GM18505 (cell line): ENCODE results near the gene NLRC5.
"Not testable (repeated sequence)": the region's sequence is repeated elsewhere in the genome, so short reads cannot be mapped to it uniquely, and the experiment has no call there.

ENCODE experiments used
- ATAC-seq: cut with Tn5 transposase; IDR thresholded peaks from one replicate; pipeline ENCODE4 v1.9.1; 2021; ENCODE audit not compliant: unreplicated experiment
- POLR2A ChIP-seq: IDR thresholded peaks from 4 replicates; pipeline ENCODE4 v1.6.1; 2011; ENCODE audit warnings: borderline replicate concordance; ENCODE audit not compliant: insufficient read depth, insufficient read length; ENCODE audit errors: extremely low read depth

Gene NLRC5

DNA sequence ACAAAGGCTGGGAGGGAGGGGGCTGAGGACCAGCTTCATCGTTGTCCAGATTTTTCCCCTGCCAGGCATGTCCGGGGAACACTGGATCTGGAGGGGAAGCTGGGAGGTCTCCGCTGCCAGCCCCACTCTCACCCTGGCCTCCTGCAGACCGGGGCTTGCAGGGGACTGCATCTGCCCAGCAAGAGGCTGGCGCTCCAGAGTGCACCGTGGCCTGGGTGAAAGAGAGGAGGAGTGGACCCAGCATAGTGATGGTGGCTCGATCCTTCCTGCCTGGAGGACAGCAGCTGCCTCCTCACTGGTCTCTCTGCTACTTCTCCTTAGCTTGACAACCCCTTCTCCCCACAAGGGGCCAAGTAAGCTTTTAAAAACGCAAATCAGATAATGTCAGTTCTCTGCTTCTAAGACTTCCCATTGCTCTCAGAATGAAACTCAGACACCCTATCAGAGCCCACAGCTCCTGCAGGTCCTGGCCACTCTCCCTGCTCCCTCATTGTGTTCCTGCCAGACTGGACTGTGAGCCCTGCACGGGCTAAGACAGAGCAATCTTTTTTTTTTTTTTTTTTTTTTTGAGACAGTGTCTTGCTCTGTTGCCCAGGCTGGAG is 118.1 kb downstream of the NLRC5 start:
- ATAC-seq: no peak

GRCh38 chr16:57108432-57108831 is 119.1 kb downstream of the NLRC5 start:
- no peak for ATAC-seq
- no peak for TF ChIP-seq POLR2A

More for the DNA sequence above, 118.1 kb downstream of the NLRC5 start:
- no peak for TF ChIP-seq POLR2A

- ATAC-seq: not testable (repeated sequence)
These were observed 120.1 kb downstream of the NLRC5 start for GRCh38 chr16:57109259-57110105.

DNA sequence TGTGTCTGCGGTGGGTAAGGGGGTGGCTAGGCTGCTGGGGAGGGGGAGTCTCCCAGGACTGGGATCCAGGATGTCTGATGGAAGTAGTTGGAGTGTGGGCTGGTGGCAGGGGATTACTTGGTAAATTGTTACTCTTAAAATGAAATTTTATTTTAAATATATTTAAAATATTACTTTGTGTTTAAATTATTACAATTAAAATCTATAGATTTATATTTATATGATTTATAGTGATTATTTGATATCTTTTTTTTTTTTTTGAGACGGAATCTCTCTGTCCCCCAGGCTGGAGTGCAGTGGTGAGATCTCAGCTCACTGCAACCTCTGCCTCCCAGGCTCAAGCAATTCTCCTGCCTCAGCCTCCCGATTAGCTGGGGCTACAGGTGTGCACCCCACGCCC is 121.6 kb downstream of the NLRC5 start:
- TF ChIP-seq POLR2A: no peak
- no peak for ATAC-seq

GRCh38 chr16:57111420-57111819 is 122.1 kb downstream of the NLRC5 start:
- no peak for ATAC-seq

DNA sequence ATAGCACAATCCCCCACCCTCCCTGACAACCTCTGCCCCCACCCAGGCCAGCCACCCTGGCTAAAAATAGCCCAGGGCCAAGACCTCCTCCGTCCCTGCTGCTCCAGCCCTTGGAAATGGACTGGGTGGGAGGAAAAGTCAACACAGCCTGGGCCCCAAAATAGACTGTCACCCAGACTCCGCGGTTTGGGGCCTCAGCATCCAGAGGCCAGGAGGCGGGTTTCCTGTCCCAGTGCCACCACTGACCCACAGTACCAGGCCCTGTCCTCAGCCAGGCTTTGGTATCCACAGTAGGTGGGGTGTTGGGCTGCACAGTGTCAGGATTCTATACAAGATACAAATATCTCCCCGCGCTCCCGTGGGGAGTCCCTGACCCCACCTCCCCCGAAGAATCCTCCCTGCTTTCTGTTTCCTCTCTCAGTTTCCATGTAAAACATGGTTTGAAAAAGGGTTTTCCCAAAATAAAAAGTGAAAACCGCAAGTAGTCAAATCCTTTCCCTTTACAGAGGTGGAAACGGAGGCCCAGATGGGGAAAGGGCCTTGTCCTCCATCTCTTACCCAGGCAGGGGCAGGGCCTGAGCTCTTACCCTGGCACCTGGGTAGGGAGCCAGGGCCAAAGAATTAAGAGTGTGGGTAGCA is 123.2 kb downstream of the NLRC5 start:
- no peak for TF ChIP-seq POLR2A
- ATAC-seq: no peak

More at GRCh38 chr16:57111420-57111819, 122.1 kb downstream of the NLRC5 start:
- no peak for TF ChIP-seq POLR2A

DNA sequence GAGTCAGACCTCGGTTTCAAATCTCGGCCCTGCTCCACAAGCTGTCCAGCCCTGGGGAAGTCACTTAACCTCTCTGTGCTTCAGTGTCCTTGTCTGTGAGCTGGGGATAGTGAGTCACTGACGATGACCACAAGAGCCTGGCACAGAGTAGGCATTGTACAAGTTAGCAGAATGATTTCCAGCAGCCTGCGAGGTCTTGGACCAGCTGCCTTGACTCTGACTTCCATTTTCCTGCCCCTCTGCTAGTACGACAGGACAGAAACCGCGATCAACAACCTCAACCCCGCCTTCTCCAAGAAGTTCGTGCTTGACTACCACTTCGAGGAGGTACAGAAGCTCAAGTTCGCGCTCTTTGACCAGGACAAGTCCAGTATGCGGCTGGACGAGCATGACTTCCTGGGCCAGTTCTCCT is 123.7 kb downstream of the NLRC5 start:
- no peak for ATAC-seq
- no peak for TF ChIP-seq POLR2A

DNA sequence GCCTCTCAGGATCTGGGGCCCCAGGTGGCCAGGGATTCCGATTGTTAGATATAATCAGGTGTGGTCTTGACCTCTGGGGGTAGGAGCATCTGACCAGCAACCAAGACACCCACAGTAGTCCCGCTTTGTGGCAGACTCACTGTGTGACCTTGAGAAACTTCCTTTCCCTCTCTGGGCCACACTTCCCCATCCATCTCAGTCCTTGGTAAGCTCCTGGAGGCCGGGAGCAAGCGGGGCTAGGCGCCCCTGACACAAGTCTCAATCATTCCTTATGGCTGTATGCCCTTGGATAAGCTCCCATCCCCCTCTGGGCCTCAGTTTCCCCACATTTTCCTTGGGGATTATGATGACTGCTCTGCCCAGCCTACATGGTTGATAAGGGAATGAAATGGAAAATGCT is 124.3 kb downstream of the NLRC5 start:
- no peak for TF ChIP-seq POLR2A
- no peak for ATAC-seq

- no peak for TF ChIP-seq POLR2A
- ATAC-seq: no peak
These were observed 125.8 kb downstream of the NLRC5 start for GRCh38 chr16:57115168-57115513.

DNA sequence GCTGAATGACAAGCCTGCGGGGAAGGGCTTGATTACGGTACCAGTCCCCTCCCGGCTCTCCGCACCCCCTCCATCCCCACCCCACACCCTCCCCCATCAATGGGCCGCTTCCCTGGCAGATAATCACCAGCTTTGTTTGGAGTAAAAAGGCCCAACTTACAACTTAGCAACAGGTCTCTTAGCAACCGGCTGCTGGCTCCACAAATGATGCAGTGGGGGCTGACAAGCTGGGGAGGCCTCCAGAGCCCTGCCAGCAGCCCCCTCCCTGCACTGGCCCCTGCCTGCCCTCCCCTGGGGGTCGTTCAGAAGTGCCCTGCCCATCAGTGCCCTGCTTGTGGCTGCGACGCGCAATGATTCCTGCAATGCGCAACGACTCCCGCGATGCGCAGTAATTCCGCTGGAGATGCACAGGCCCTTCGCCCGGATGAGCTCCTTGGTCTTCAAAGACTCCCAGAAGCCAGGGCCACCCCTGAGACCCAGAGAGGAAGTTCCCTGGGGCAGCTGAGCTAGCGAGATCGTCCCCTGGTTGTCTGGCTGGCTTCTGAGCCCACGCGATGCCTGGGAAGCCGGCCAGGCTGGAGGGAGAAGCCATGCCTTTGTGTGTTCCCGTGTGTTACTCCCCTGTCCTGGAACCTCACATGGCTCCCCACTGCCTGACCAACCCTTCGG is 126.3 kb downstream of the NLRC5 start:
- no peak for TF ChIP-seq POLR2A
- no peak for ATAC-seq

DNA sequence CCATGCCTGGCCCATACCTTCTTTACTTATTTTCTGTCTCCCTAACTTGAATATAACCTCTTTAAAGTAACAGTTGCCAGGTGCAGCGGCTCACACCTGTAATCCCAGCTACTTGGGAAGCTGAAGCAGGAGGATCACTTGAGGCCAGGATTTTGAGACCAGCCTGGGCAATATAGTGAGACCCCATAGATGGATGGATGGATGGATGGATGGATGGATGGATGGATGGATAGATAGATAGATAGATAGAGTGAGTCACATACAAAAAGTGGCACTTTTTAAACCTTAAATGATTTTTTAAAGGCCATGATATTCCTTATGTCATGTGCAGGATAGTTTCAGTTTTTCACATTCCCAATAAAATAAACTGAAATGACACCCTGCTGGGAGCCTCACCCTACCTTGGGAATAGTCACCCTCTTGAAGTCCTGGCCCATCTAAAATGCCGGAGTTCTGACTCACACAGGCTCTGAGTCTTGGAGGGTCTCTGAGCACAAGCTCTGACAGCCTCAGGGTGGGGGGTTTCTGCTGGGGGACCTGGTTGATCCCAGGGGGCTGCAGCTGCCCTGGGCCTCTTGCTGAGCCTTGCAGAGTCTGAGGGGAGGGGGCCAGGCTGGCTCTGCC is 129.2 kb downstream of the NLRC5 start:
- ATAC-seq: no peak
- no peak for TF ChIP-seq POLR2A

DNA sequence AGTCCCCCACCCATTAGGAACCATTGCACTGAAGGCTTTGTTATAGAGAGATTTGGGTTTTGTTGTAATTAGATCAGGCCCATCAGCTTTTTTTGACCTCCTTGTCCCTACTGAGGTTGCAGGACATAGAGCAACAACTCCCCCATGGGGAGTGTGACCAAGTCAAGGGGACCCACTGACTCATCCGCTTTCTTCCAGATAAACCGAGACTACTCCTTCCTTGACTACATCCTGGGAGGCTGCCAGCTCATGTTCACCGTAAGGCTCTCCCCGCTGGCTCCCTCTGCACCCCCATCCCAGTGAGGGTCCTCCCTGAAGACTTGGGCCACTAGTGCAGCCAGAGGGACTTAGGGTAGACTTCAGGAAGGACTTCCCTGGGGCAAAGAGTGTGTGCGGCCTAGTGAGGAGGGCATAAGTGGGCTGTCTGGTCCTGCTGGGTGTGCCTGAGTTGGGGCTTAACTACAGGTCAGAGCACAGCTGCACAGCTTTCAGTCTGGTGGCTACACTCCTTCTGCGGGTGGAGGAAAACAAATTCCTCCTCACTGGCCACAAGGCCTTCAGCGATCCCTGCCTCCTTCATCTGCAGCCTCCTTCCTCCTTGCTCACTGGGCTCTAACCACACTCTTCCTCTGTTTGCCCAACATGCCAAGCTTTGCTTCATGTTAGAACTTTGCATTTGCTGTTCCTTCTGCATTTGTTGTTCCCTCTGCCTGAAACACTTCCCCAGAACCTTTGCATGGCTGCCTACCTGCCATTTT is 134.0 kb downstream of the NLRC5 start:
- no peak for TF ChIP-seq POLR2A

More for the DNA sequence above, 134.0 kb downstream of the NLRC5 start:
- ATAC-seq: no peak
